HG03097 (cell line): ENCODE measurements around the gene TCAF1.
A peak's percentile ranks its signal among the peaks of the same experiment; 100 is the strongest.
"Not testable (repeated sequence)": the region's sequence is repeated elsewhere in the genome, so short reads cannot be mapped to it uniquely, and the experiment has no call there.

Experiments
- ATAC-seq: cut with Tn5 transposase; IDR thresholded peaks from one replicate; pipeline ENCODE4 v1.9.1; 2021; ENCODE audit not compliant: unreplicated experiment, low FRiP score

TCAF1 gene

GRCh38 chr7:143873242-143873641 lies 28.7 kb downstream of the TCAF1 start:
- ATAC-seq: not testable (repeated sequence)

GRCh38 chr7:143871534-143871933 lies 30.4 kb downstream of the TCAF1 start:
- ATAC-seq: not testable (repeated sequence)

DNA sequence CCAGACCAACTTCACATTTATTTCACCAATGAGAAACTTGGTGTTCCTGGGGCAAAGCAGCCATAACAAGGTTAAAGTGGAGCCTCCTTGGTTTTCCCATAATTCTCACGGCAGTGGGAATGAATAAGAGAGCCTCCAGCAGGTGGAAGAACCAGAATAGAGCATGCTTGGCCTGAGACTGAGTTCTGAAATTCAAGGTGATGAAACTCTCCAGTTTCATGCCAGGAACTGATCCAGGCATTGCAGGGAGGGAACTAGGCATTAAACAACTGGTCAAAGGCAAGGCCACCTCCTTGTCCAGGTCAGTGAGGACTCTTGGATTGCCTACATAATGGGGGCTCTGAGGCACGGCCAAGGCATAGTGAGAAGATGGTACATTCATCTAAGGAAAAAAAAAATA lies 44.0 kb downstream of the TCAF1 start:
- not testable (repeated sequence) for ATAC-seq

DNA sequence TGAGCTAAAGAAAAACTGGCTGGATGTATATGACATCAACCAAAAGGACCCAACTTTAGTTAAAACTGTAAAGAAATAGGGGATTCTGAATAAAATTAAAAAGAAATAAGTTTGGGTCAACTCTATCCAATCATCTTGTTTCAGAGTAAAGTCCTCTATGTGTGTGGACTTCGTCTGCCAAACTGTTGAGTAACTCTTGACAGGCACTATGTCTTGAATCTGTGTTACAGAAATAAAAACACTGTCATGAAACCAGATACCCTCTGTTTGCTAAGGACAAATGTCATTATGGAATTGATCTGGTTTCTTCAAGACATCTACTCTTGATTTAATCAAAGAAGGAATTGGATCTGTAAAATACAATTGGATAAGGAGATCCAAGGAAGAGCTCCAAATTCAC lies 46.5 kb downstream of the TCAF1 start:
- ATAC-seq: not testable (repeated sequence)

GRCh38 chr7:143850682-143851081 lies 51.3 kb downstream of the TCAF1 start:
- ATAC-seq: no peak

GRCh38 chr7:143849785-143850479 lies 52.0 kb downstream of the TCAF1 start:
- ATAC-seq: no peak

DNA sequence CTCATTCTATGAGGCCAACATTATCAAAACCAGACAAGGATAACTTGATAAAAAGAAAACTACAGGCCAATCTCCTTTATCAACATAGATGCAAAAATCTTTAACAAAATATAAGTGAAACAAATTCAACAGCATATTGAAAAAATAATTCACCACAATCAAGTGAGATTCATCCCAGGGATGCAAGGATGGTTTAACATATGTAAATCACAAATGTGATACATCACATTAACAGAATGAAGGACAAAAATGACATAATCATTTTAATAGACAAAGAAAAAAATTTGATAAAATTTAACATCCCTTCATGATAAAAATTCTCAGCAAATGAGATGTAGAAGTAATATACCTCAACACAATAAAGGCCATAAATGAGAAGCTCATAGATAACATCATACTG lies 53.8 kb downstream of the TCAF1 start:
- no peak for ATAC-seq

DNA sequence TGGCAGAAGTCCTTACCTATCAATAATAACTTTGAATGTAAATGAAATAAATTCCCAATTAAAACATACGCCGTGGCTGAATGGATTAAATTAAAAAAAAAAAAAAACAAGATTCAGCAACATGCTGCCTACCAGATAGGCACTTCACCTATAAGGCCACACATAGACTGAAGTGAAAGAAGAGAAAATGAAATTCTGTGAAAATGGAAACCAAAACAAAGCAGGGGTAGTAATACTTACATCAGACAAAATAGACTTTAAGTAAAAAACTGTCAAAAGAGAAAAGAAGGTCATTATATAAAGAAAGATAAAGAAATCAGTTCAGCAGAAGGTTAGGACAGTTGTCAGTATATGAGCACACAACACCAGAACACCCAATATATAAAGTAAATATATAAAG lies 55.3 kb downstream of the TCAF1 start:
- no peak for ATAC-seq

- ATAC-seq: not testable (repeated sequence)
Observed at GRCh38 chr7:143841696-143842095, 60.3 kb downstream of the TCAF1 start.

- not testable (repeated sequence) for ATAC-seq
Observed at GRCh38 chr7:143840062-143840461, 61.9 kb downstream of the TCAF1 start.

DNA sequence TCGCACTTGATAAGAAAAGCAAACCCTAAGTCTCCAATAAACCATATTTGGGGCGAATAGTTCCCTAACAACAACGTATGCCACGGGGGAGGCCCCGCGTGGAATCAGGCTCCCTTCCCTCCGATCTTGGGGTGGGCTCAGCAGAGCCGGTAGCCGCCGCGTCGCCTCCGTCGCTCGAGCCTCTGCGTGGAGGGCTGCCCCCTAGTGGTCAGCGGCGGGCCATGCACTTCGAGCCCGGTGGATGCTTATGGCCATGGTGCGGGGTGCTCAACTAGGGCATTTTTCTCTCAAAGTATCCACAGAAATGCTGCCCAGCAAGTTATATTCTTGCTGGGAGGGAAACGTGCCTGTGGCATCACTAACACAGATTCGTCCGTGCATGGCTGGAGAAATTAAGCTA lies 64.8 kb downstream of the TCAF1 start:
- ATAC-seq: peak; percentile 58

GRCh38 chr7:143836622-143837021 lies 65.4 kb downstream of the TCAF1 start:
- peak; percentile 86 for ATAC-seq

GRCh38 chr7:143836088-143836487 lies 65.9 kb downstream of the TCAF1 start:
- ATAC-seq: peak; percentile 39

GRCh38 chr7:143826578-143826977 lies 75.4 kb downstream of the TCAF1 start:
- not testable (repeated sequence) for ATAC-seq

DNA sequence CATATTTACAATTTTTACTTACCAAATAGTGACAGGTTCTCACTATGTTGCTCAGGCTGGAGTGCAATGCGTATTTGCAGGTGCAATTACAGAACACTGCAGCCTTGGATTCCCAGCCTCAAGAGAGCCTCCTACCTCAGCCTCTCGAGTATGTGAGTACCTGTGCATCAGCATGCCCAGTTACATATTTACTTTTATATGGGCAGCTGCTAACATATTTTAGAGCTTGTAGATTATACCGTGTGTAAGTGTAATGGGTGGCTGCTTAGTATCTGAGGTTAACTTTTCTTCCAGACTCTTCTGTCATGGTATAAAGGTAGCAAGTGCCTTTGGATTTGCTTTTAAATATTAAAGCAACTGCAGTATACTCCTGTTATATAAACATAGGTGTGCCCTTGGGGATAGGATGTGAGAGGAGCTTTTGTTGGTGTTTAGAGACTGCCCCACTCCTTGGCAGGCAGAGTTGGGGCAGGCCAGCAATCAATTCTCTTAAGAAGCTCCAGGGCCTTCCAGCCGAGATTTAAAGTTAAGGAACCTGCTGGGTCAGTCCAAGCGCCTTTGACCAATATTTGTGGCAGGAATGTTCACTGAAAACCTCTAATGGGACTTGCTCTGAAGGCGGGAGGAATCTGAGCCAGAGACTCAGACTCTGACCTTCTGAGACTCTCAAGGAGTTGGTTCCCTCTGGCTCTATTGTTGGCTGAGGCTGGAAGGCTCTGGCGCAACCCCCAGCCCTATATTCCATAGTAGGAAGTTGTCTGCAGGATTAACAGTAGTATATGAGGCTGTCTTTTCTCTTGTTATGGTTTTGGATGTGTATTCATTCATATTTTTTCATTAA lies 77.5 kb downstream of the TCAF1 start:
- not testable (repeated sequence) for ATAC-seq

DNA sequence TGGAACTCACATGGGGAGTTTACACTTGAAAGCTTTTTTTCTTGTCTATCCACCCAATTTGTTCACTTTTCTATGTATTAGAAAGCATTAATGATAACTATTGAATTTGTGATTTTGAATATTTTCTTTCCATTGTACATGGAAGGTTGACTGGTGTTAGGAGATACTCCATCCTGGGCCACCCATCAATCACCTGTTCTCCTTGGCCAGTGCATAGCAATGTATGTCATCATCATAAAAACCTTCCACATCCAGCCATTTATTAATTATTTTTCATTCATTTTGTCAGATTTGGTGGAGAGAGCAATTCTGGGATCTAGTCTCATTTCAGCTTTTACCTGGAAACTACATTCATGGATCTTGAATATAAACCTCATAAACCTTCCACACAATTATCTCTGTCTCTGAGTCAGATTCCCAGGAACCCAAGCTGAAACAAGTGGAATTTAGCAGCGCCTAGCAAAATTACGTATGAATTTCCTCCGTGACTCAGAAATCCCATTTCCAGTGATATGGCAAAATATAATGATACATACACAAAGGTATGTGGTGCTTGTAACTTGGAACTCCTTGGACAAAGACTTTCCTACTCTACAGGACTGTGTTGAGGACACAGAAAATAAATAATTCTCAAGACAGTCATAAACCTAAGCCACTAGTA lies 78.2 kb downstream of the TCAF1 start:
- ATAC-seq: not testable (repeated sequence)

DNA sequence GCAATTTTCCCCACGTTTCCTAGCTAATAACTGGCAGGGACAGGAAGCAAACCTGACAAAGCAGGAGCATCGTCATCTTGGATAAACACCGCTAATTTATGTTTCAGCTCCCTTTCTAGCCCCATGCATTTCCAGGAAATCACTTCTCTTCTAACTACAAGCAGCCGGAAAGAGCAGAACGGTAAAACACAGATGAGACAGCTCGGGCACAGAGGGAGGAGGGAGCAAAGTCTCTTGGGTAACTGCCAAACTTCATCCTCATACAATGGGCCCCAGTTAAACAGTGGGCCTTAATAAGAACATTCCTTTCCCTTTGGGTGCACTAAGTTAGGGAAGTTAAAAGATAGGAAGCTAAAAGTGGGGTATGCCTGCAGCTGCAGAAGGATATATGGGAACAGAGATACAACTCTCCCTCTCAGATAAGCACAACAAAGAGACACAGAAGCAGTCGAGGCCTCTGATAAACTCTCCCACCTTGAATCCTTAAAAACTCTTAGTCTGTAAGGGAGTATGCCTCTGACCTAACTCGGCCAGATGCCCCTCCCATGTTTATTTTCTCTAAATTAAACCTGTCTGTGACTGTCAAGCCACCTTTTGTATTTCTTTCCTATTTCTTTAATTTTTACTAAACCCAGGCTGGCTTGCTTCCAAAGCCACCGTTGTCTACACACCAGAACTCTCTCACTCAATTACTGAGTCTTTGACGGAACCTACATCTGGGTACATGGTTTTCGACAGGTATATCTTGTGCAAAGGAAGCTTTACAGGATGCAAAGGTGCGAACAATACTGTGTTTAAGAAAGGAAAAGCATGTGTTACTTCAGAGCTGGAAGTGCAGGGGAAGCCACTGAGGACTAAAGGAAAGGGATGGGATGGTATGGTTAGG lies 80.3 kb downstream of the TCAF1 start:
- ATAC-seq: not testable (repeated sequence)

GRCh38 chr7:143817873-143818272 lies 84.1 kb downstream of the TCAF1 start:
- peak; percentile 65 for ATAC-seq

DNA sequence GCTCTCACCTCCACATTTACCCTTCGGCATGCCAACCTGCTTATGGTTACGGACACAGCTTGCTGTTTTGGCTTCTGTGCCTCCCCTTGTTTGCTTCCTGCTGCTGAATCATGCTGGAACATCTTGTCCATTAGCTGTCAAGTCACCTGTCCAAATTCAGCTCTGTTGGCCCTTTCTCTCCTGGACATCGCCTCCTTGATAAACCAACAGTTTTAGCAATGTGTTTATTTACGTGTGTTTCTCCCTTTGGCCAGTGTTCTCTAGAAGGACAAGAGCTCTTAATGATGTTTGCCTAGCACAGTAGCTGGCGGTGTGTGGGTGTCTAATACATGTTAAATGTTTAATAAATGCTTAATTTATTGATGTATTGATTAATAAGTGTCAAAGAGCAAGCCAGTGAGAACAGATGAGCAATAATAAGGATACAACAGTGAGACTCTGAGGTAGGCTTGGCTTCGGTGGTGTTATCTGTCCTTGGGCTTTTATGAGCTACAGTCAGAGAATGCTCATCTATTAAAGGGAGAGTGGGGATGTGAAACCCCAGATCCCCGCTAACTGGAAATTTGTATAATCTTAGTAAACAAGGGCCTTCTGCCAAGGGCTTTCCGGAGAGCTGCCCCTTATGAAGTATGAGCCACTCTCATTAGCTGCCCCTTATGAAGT lies 85.4 kb downstream of the TCAF1 start:
- not testable (repeated sequence) for ATAC-seq

DNA sequence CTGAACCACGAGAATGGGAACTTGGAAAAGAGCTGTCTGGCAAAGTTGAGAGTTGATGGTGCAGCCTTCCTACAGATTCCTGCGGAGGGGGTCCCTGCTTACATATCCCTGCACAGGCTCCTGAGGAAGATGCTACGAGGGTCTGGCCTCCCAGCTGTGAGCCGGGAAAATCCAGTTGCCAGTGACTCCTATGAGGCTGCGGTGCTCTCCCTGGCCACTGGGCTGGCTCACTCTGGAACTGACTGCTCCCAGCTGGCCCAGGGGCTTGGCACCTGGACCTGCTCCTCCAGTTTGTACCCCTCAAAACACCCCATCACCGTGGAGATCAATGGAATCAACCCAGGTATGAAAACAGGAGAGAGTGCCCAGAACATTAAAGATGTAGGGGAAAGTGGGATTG lies 91.3 kb downstream of the TCAF1 start:
- not testable (repeated sequence) for ATAC-seq
